GM21423 (cell line): ENCODE results near the gene OCIAD2.
"Not testable (repeated sequence)": the region's sequence is repeated elsewhere in the genome, so short reads cannot be mapped to it uniquely, and the experiment has no call there.

Experiments used
- ATAC-seq: cut with Tn5 transposase; IDR thresholded peaks from one replicate; pipeline ENCODE4 v1.9.1; 2021; ENCODE audit warnings: mild to moderate bottlenecking, moderate library complexity; ENCODE audit not compliant: unreplicated experiment

Gene OCIAD2

GRCh38 chr4:48854982-48855381, 51.6 kb downstream of the OCIAD2 start:
- ATAC-seq: no peak

- ATAC-seq: no peak
These were observed 52.2 kb downstream of the OCIAD2 start for GRCh38 chr4:48854395-48854683.

DNA sequence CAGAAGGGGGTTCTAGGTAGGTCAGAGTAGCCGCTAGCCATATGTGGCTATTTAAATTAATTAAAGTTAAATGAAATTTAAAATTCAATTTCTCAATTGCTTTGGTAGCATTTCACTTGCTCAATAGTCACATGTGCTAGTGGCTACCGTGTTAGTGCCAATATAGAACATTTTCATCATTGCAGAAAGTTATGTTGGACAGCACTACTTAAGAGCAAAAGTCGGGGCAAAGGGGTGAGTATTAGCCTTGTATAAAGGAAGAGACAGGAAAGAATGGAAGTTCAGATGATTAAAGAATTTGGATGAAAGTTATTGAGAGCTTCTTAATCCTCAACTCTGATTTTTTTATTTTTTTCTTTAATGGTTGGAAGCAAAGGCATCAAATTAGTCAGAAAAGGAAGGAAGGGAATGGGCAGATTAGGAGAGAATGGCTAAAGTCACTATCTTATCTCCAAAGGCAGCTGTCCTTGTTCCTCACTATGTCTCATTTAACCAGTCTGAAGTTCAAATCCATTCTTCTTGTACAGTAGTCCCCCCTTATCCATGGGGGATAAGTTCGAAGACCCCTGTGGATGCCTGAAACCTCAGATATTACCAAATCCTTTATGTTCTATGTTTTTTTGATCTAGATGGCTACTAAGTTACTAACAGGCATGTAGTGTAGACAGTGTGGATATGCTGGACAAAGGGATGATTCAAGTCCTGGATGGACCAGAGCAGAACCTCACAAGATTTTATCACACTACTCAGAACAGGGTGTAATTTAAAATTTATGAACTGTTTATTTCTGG, 52.8 kb downstream of the OCIAD2 start:
- no peak for ATAC-seq

GRCh38 chr4:48851651-48852050, 54.9 kb downstream of the OCIAD2 start:
- no peak for ATAC-seq

DNA sequence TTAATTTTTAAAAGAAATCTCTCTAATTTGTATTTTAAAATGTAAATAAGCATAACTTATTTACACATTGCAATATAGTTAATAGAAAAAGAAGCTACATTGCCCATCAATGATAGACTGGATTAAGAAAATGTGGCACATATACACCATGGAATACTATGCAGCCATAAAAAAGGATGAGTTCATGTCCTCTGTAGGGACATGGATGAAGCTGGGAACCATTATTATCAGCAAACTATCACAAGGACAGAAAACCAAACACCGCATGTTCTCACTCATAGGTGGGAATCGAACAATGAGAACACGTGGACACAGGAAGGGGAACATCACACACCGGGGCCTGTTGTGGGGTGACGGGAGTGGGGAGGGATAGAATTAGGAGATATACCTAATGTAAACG, 57.8 kb downstream of the OCIAD2 start:
- ATAC-seq: not testable (repeated sequence)

DNA sequence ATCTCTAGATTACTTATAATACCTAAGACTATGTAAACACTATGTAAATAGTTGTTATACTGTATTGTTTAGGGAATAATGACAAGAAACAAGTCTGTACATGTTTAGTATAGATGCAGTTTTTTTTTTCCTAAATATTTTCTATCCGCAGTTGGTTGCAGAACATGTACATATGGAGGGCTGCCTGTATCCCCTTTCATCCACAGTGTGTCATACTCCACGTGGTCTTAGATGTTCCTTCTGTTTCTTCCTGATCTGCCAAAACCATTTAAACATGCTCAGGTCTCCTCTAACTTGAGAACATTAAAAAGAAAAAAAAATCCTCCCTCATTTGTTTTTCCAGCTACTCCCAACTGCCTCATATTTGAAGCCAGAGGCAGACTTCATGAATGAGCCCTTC, 61.7 kb downstream of the OCIAD2 start:
- no peak for ATAC-seq

DNA sequence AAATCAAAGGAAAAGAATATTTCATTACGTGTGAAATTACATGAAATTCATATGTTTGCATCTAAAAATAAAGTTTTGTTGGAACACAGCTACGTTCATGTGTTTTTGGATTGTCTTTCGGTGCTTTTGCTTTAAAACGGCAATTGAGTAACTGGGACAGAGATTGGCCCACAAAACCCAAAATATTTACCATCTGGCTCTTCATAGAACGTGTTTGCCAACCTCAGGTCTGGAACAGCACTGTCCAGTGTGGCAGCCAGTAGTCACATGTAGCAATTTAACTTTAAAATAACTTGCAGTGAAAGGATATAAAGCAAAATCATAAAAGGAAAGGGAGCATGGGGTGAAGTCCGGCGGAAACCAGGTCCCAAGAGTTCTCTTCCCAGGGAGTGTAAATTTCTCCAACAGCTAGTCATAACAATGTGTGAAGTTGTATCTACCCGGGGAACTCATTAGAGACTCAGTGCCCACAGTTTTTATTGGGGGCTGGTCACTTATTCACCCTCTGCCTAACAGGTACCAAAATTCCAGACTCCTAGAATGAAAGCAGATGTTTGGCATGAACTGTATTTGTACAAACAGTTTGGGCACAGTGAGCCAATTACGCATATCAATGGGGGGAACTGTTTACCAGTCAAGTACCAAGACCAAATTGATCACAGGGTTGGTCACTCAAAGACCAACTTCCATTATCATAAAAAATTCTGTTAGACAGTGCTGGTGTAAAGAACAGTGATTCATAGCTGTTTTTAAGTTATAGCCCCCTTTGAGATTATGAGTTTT, 65.3 kb downstream of the OCIAD2 start:
- ATAC-seq: no peak

DNA sequence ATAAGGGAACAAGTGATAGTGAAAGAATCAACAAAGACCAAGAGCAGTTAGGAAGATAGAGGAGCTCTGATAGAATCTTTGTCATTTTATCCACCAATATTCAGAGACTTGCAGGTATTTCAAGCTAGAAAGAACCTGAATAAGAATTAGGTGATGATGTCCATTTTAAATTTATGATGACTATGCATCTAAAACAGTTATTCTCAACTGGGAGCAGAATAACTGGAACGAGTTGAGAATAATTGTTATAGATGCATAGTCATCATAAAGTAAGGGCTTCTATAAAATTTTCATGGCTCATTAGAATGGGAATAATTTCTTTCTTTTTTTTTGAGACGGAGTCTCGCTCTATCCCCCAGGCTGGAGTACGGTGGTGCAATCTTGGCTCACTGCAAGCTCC, 69.9 kb downstream of the OCIAD2 start:
- ATAC-seq: no peak
